HG02884 (cell line): ENCODE results near the gene GARIN5A.
"Not testable (repeated sequence)": the region's sequence is repeated elsewhere in the genome, so short reads cannot be mapped to it uniquely, and the experiment has no call there.

Source experiments
- ATAC-seq: cut with Tn5 transposase; IDR thresholded peaks from one replicate; pipeline ENCODE4 v1.9.1; 2021; ENCODE audit warnings: mild to moderate bottlenecking, moderate library complexity; ENCODE audit not compliant: unreplicated experiment

The GARIN5A gene

DNA sequence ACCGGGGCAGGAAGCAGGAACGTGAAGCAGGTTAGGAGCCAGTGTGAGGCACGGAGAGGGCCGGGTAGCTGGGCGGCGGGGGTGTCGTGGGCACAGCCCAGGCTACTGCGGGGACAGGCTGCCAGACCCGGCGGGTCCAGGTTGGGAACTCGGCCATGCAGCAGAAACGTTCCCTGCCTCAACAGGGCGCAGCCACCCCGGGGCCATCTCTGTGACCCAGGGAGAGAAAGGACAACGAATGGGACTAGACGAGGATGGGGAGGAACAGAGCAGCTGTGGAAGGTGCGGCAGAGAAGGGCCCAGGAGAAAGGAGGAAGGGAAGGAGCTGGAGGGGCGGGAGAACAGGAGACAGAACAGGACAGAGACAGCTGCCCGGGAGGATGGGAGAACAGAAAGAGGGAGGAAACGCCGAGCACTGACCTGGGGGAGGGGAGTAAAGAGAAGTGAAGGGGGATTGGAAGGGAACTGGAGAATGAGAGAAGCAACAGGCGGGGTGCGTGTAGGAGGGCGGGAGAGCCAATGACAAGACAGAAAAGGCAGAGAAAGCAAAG, 12.9 kb upstream of the GARIN5A start:
- no peak for ATAC-seq

DNA sequence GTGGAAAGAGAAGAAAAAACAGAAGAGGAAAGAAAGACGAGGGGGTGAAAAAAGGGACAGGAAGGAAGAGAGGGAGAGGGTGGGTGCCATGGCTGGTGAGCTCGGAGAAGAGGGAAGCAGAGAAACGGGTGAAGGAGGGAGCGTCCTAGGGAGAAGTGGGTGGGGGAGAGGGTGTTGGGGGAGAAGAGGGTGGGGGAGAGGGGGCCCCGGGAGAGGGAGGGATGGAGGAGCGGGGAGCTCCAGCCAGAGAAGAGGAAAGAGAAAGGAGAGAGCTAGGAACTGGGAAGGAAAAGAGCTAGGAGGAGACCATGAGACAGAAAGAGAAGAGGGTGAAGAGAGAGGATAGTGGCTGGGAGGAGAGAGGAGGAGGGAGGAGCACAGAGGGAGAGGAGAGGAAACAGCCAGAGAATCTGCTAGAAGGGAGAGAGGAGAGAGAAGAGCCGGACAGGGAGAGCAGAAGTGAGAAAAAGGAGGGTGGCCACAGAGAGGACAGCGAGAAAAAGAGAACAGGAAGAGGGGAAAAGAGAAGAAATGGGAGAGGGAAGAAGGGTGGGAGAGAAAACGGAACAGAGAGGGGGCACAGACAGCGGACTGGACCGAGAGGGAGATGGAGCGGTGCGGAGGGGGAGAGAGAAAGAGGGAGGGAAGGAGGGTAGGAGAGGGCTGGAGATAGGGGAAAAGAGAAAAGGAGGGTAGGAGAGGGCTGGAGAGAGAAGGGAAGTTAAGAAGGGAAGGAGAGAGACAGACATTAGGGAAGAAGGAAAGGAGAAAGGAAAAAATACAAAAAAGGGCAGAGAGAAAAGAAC, 11.9 kb upstream of the GARIN5A start:
- ATAC-seq = no peak

DNA sequence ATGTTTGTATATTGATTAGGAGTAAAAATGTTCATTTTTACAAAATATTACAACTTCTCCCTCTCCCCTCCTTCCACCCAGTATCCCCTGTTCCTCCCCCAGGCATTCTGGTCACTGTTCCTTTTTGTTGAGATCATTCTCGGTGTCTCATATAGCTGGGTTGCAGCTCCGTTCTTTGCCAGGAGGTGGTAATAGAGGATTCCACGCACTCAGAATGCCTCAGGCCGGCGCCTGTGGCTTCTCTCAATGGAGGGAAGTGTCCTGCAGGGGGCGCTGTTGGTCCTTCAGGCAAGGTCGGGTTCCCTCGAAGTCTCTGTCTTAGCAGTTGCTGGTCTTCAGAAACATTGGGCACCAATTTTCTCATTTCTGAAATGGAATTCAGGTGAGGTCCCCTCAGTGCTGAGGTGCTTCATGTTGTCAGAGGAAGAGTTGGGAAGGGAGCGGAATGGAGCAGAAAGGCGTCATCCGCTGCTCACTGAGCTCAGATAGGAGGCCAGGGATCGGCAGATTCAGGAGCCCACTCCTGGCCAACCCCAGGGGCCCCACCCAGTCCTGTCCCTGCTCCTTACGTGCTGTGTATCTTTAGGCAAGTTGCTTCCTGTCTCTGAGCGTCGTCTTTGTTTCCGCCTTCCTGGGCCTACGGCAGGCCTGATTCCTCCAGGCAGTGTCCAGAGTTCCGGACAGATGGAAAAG, 10.3 kb upstream of the GARIN5A start:
- no peak for ATAC-seq

DNA sequence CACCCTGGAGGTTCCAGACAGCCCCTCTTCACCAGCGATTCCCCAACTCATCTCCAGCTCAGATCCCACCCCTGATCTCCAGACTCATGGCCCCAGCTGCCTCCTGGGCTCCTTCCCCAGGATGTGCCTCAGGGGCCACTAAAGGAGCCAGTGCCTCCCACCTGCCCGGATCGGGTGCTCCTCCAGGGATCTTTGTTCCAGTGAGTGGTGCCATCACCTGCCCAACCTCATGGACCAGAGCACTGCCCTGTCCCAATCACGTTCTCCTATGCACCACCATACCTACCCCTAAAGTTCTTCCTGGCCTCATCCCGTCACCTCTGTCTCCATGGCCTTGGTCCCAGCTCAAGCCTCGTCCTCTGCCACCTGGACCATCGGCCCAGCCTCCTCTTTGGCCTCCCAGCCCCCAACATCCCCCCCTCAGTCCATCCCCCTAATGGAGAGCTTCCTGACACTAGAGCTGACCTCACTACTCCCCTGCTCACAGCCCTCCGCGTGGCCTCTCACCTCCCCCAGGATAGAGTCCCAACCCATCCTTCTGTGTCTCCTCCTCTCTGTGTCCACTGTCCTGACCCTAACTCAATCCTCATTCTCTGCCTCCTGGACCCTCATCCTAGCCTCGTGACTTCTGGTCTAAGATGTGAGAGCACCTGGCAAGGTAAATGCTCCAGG, 8.8 kb upstream of the GARIN5A start:
- no peak for ATAC-seq

DNA sequence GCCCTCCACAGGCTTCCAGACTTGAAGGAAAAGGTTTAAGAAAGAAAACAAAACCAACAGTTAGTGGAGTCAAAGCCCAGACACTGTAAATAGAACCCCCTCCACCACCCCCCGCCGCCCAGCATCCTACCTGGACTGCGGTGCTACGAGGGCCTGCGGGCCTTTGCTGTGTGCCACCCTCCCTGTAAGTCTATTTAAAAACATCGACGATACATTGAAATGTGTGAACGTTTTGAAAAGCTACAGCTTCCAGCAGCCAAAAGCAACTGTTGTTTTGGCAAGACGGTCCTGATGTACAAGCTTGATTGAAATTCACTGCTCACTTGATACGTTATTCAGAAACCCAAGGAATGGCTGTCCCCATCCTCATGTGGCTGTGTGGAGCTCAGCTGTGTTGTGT, 6.3 kb upstream of the GARIN5A start:
- no peak for ATAC-seq

DNA sequence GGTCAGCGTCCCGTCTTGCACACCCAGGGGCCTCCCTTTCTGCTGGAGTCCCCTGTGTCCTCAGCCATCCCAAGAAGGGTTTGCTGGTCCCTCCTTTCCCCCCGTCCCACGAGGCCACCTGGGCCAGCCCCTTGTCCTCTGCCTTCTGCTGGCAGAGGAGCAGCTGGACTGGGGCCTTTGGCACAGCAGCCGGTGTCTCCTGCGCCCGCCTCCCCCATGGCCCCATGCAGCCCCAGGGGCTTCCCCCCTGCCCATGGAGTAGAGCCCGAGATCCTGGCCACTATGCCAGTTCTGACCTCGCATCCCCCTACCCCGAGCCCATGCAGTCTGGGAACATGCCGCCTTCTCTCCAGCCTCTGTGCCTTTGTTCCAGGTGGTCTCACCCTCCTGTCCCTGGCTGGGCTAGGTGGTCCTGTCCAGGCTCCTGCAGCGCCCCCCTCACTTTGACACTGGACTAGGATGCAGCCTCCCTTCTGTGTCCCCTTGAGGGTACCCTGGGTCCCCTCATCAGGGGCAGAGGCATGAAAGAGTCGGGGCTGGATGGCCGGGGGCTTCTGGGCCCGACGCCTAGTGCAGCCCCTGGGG, 5.7 kb upstream of the GARIN5A start:
- ATAC-seq = no peak

DNA sequence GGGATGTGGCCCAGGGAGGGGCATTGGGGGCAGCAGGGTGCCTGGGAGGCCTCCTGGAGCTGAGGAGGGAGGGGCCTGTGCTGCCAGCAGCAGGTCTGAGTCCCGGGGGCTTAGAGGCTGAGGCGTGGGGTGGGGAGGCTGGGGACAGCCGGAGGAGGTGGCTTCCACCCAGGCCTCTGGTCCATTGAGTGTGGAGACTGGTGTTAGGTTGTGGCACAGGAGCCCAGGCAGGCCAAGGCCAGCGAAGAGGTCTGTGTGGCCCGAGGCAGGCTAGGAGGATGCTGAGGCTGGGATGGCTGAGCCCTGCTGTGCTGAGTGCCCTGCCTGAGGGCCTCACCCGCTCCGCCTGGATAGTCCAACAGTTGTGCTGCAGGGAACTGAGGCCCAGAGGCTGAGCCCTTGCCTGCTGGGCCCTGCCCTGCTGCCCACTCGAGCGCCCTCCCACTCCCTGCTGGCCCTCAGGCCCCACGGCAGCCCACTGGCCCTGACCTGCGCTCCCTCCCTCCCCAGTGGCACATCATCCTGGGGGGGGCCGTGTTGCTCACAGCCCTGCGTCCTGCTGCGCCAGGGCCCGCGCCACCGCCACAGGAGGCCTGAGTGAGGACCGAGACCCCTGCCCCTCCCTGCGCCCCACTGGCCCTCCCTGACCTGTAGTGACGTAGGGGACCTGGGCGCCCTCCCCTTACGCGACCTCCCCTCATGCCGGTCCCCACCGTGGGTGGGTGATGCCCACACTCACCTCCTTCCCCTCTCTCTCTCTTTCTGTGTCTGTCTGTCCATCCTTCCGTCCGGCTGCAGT, 4.9 kb upstream of the GARIN5A start:
- no peak for ATAC-seq

DNA sequence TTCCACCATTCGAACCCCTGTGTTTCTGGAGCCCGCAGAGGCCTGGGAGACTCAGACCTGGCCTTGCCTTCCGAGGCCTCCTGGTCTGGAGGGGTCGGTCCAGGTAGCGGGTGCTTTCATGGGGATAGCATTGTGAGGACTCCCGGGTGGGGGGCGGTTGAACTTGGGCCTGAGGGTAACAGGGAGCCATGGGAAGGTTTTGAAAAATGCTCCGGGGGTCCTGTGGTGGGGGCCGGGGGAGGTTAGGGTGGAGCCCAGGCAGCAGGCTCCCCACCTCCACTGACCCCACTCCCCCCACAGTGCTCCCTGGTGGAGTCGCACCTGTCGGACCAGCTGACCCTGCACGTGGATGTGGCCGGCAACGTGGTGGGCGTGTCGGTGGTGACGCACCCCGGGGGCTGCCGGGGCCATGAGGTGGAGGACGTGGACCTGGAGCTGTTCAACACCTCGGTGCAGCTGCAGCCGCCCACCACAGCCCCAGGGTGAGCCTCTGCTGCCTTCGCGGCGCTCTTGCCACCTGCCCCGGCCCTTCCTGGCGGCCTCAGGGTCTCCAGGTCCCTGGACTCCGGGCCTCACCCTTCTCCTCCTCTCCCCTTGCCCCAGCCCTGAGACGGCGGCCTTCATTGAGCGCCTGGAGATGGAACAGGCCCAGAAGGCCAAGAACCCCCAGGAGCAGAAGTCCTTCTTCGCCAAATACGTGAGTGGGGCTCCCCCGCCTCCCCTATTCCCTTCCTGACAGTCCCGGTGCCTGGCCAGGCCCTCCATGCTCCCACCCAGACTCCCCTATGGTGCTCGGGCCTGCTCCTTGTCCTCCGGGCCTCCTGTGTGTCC, 3.8 kb upstream of the GARIN5A start:
- no peak for ATAC-seq

DNA sequence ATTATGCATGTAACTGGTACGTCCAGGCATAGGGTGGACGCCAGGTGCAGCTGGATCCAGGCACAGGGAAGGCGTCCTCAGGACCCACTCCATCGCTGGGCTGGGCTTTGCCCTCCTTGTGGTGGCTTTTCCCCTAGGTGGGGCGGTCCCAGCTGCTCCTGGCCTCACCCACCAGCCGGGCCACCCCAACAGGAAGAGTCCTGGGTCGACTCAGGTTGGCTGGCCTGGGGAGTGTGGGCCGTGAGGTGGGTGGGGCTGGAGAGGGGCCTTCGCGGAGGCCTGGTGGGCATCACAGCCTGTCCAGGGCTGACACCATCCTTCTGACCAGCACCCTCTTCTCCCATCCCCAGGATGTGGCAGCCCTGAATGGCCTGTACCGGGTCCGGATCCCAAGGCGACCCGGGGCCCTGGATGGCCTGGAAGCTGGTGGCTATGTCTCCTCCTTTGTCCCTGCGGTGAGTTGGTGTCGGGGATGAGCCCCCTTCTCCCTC, 3.2 kb upstream of the GARIN5A start:
- no peak for ATAC-seq

DNA sequence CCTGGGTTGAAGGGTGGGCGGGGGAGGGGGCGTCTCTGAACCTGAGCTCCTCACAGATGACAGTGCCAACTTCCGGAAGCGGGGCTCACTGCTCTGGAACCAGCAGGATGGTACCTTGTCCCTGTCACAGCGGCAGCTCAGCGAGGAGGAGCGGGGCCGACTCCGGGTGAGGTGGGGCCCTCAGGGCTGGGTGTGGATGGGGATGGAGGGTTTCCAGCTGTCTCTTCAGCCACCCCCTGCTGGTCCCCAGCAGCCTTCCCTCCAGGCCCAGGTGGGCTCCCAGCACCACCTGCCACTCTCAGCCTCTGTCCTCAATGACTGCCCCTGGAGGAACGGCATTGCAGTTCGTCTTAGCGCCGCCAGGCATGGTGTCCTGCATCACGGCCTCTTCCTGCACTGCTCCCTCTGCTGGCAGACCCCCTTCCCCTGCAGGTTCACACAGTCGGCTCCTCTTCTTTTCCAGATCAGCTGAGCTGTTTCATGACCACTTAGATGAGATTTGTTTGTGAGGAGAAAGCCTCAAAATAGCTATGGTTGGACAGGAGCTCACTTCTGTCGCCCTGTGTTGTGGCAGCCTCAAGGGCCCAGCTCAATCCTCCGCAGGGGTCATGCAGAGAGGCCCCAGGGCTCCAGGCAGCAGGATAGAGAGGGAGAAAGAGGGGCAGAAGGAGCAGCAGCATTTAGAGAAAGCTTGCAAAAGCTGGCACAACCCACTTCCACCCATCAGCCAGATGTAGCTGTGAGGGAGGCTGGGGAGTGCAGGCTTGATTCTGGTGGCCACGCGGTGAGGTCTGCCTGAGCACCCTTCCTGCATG, 2.5 kb upstream of the GARIN5A start:
- no peak for ATAC-seq

DNA sequence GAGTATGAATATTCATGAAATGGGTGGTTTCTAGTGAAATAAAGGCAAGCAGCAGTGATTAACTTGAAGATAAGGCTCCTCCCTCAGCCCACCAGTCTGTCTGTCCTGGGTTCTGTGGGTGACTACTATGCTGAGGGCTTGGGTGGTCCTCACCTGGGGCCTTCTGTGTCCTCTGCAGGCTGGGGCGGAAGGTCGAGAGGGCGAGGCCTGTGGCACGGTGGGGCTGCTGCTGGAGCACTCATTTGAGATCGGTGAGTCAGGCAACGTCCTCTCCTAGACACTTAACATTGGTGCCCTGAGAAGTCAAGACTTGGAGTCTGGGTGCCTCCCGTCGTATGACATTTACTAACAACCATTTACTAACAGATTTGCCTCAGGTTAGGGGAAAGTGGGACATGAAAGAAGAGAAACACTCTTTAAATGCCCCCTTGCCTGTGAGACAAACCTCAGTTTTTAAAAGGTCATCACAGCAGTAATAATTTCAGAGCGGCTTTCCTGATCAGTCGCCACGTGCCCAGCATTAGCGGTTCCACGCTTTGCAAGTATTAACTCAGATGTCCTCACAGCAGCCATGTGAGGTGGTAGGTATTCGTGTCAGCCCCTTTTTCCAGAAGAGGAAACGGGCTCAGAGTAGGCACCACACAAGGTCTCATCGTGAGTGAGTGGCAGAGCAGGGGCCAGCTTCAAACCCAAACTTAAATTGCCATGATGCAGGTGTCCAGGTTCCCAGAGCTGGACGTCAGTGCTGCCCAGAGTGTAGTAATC, 1.3 kb upstream of the GARIN5A start:
- no peak for ATAC-seq

DNA sequence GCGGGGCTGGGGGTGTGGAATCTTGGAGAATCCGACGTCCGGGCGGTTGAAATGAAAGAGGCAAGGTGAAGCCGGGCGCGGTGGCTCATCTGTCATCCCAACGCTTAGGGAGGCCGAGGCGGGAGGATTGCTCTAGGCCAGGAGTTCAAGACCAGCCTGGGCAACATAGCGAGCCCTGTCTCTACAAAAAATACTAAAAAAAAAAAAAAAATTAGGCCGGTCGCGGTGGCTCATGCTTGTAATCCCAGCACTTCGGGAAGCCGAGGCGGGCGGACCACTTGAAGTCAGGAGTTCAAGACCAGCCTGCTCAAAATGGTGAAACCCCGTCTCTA, 225 bp upstream of the GARIN5A start:
- ATAC-seq = no peak

DNA sequence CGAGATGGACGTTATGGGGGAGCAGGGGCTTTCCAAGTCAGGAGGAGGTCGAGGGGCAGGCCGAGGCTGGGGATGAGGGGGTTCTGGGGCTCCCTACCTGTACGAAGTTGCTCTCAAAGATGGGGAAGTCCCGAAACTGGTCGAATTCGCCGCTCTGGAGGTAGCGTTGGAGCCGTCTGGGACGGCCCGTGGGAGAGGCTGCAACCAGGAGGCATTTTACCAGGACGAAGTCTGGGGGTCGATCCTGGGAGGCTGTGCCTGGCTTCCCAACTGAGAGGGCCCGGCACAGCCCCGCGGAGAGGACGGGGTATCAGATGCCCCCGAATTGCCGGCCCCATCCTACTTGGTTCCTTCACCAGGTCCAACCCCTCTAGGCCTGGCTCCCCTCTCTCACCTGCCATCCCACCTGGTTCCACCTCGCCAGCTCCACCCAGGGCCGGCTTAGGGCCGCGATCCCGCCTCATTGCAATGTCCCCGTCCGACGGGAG, 868 bp downstream of the GARIN5A start:
- no peak for ATAC-seq

DNA sequence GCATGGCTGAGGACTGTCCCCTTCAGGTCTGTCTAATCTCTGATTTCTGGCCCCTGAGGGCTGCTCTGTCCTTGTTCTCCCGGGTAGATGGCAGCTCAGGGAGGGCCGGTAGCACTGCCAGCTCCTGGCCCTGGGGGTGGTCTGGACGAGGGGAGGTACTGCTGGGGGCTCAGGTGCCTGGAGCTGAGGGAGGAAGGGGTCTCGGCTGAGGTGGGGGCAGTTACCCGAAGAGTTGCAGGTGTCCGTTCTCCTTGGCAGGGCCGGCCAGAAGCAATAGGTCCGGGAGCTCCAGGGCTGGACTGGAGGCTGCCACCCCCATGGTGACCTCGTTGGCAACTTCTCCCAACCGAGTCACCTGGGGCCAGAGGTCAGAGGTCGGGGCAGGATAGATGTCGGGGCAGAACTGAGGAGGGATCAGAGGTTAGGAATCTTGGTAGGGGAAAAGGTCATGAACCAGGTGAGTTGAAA, 1.5 kb downstream of the GARIN5A start:
- no peak for ATAC-seq

DNA sequence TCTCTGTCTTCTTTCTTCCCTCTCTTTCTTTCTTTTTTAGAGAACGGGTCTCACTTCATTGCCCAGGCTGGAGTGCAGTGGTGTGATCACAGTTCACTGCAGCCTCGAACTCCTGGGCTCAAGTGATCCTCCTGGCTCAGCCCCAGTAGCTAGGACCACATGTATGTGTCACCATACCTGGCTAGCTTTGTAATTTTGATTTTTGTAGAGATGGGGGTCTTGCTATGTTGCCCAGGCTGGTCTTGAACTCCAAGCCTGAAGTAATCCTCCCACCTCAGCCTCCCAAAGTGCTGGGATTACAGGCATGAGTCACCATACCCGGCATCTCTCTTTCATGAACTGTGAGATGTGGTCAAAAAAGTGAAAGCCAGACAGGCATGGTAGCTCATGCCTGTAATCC, 3.3 kb downstream of the GARIN5A start:
- not testable (repeated sequence) for ATAC-seq

DNA sequence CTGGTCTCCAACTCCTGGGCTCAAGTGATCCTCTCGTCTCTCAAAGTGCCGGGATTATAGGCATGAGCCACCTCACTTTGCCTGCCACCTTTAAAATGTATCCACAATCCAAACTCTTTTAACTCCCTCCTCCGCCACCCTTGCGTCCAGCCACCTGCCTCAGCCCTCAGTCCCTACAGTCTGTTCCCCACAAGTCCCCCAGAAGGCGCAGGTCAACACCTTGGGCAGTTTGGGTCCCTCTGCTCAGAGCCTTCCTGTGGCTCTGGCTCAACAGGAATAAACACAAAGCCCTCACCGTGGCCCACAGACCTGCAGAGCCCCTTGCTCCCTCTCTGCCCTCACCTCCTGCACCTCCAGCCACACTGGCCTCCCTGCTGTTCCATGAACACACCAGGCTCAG, 7.8 kb downstream of the GARIN5A start:
- no peak for ATAC-seq

DNA sequence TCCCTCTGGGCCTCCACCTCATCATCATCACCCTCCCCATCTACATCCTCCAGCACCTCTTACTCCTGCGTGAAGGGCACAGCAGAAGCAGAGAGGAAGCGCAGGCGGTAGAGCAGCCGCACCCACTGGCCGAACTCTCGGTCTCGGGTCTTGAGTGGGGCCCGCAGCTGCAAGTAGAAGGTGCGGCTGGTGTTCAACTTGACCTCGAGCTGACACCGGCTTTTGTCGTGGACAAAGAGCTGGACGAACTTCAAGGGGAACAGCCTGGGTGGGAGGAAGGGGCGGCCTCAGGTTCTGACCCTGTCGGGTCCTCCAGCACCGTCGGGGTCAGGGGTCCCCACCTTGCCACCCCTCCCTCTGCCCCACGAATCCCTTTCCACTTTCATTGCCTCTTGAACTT, 9.1 kb downstream of the GARIN5A start:
- ATAC-seq = no peak

DNA sequence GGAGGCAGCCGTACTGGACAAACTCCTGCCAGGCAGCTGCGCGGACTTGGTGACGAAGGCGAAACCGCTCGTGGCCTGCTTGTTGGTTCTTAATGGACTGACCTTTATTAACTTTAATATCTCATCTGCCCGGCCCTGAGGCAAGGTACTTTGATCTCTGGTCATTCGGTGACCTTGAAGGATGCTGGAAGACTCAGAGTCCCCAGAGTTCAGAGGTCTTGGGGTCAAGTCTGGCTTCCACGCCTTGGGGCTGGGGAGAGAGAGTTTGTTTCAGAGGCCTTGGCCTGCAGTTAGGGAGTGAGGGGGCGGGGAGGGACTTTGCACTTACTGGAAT, 10.0 kb downstream of the GARIN5A start:
- no peak for ATAC-seq
